ENCODE results near the gene CACNA1E.

Gene CACNA1E

GRCh38 chr1:181632492-181632891, 149.2 kb downstream of the CACNA1E start:
- no peak for DNase-seq (ENCODE audit: low read depth in 2 of 2)

GRCh38 chr1:181632960-181633359, 149.6 kb downstream of the CACNA1E start:
- no peak for DNase-seq (ENCODE audit: low read depth in 2 of 2)

GRCh38 chr1:181635110-181635509, 151.8 kb downstream of the CACNA1E start:
- DNase-seq (ENCODE audit: low read depth in 2 of 2) = no peak

GRCh38 chr1:181637998-181638397, 154.7 kb downstream of the CACNA1E start:
- no peak for DNase-seq (ENCODE audit: low read depth in 2 of 2)

GRCh38 chr1:181640956-181641355, 157.6 kb downstream of the CACNA1E start:
- DNase-seq (ENCODE audit: low read depth in 2 of 2) = no peak

- DNase-seq (ENCODE audit: low read depth in 2 of 2) = no peak
Observed at GRCh38 chr1:181643631-181644030, 160.3 kb downstream of the CACNA1E start.

GRCh38 chr1:181645171-181645570, 161.9 kb downstream of the CACNA1E start:
- no peak for DNase-seq (ENCODE audit: low read depth in 2 of 2)

- DNase-seq (ENCODE audit: low read depth in 2 of 2) = no peak
Observed at GRCh38 chr1:181646710-181647109, 163.4 kb downstream of the CACNA1E start.

GRCh38 chr1:181647314-181648035, 164.2 kb downstream of the CACNA1E start:
- no peak for DNase-seq (ENCODE audit: low read depth in 2 of 2)

GRCh38 chr1:181651276-181651675, 168.0 kb downstream of the CACNA1E start:
- DNase-seq (ENCODE audit: low read depth in 2 of 2) = no peak

GRCh38 chr1:181655756-181656155, 172.4 kb downstream of the CACNA1E start:
- DNase-seq (ENCODE audit: low read depth in 2 of 2) = no peak

GRCh38 chr1:181656491-181656890, 173.2 kb downstream of the CACNA1E start:
- DNase-seq (ENCODE audit: low read depth in 2 of 2) = no peak

- DNase-seq (ENCODE audit: low read depth in 2 of 2) = no peak
Observed at GRCh38 chr1:181658581-181658980, 175.3 kb downstream of the CACNA1E start.

GRCh38 chr1:181659321-181659957, 176.1 kb downstream of the CACNA1E start:
- no peak for DNase-seq (ENCODE audit: low read depth in 2 of 2)

- DNase-seq (ENCODE audit: low read depth in 2 of 2) = no peak
Observed at GRCh38 chr1:181660621-181661020, 177.3 kb downstream of the CACNA1E start.

GRCh38 chr1:181661569-181661968, 178.3 kb downstream of the CACNA1E start:
- DNase-seq (ENCODE audit: low read depth in 2 of 2) = no peak

- no peak for DNase-seq (ENCODE audit: low read depth in 2 of 2)
Observed at GRCh38 chr1:181662606-181663005, 179.3 kb downstream of the CACNA1E start.

- no peak for DNase-seq (ENCODE audit: low read depth in 2 of 2)
Observed at GRCh38 chr1:181664543-181664942, 181.2 kb downstream of the CACNA1E start.

- DNase-seq (ENCODE audit: low read depth in 2 of 2) = no peak
Observed at GRCh38 chr1:181669246-181669645, 185.9 kb downstream of the CACNA1E start.

GRCh38 chr1:181674617-181675016, 191.3 kb downstream of the CACNA1E start:
- DNase-seq (ENCODE audit: low read depth in 2 of 2) = no peak

GRCh38 chr1:181675091-181675917, 192.0 kb downstream of the CACNA1E start:
- no peak for DNase-seq (ENCODE audit: low read depth in 2 of 2)

- DNase-seq (ENCODE audit: low read depth in 2 of 2) = no peak
Observed at GRCh38 chr1:181675918-181676190, 192.5 kb downstream of the CACNA1E start.

- no peak for DNase-seq (ENCODE audit: low read depth in 2 of 2)
Observed at GRCh38 chr1:181676269-181676668, 193.0 kb downstream of the CACNA1E start.

All from stimulated activated CD4-positive, alpha-beta T cell treated with anti-CD3 and anti-CD28 coated beads, Interleukin-12 subunit alpha, Interleukin-12 subunit beta, amount 100 ng/mL, for 24 hours (primary cell).